ENCODE measurements around the gene GLG1.

GRCh38 chr16:74608381-74608780 lies 1.5 kb upstream of the GLG1 start:
- TF ChIP-seq CTCF (IDR thresholded peaks at IDR 0.05) (no peak), POLR2A (IDR thresholded peaks at IDR 0.05) (no peak)

Data from Peyer's patch (tissue), 4 donors.